SK-N-SH treated with all-trans-retinoic acid at 6 μM for 48 hours (cell line): ENCODE data around the gene OR6M1.

Source experiments
- ARNTL ChIP-seq: fragments of 450-650 bp; formaldehyde crosslinking; IDR thresholded peaks from 2 replicates; pipeline ENCODE4 v1.5.0; 2020; ENCODE audit warnings: low read depth, mild to moderate bottlenecking, moderate library complexity, borderline replicate concordance
- CREB5 ChIP-seq: fragments of 250-450 bp; sonication (Bioruptor Pico); IDR thresholded peaks from 2 replicates; pipeline ENCODE4 v1.5.1; 2020; ENCODE audit warnings: low read depth, mild to moderate bottlenecking, moderate library complexity
- CSDC2 ChIP-seq: fragments of 250-450 bp; sonication (Bioruptor Pico); IDR thresholded peaks from 2 replicates; pipeline ENCODE4 v1.5.0; 2020; ENCODE audit warnings: mild to moderate bottlenecking, moderate library complexity
- PATZ1 ChIP-seq: fragments of 250-450 bp; sonication (Bioruptor Pico); IDR thresholded peaks from 2 replicates; pipeline ENCODE4 v1.8.0; 2020; ENCODE audit warnings: mild to moderate bottlenecking, moderate library complexity, borderline replicate concordance
- POU6F1 ChIP-seq: fragments of 250-450 bp; sonication (Bioruptor Pico); IDR thresholded peaks from 2 replicates; pipeline ENCODE4 v1.8.0; 2021; ENCODE audit warnings: low read depth, mild to moderate bottlenecking, moderate library complexity, borderline replicate concordance
- RARB ChIP-seq: fragments of 250-450 bp; sonication (Bioruptor Pico); IDR thresholded peaks from 2 replicates; pipeline ENCODE4 v1.8.0; 2021; ENCODE audit warnings: mild to moderate bottlenecking, moderate library complexity
- TCF4 ChIP-seq: fragments of 250-450 bp; sonication (Bioruptor Pico); IDR thresholded peaks from 2 replicates; pipeline ENCODE4 v1.8.0; 2021; ENCODE audit warnings: mild to moderate bottlenecking, moderate library complexity, borderline replicate concordance
- TF ChIP-seq, protein P1 (sequence below): fragments of 250-450 bp; sonication (Bioruptor Pico); IDR thresholded peaks from 2 replicates; pipeline ENCODE4 v1.5.0; 2020; ENCODE audit warnings: mild to moderate bottlenecking, moderate library complexity

- TF ChIP-seq PATZ1 (CRISPR knock-in tag) (no peak), POU6F1 (CRISPR knock-in tag) (no peak), CREB5 (CRISPR knock-in tag) (no peak), ARNTL (CRISPR knock-in tag) (no peak), TCF4 (CRISPR knock-in tag) (no peak), CSDC2 (CRISPR knock-in tag) (no peak), RARB (CRISPR knock-in tag) (no peak)
- TF ChIP-seq, protein P1, sequence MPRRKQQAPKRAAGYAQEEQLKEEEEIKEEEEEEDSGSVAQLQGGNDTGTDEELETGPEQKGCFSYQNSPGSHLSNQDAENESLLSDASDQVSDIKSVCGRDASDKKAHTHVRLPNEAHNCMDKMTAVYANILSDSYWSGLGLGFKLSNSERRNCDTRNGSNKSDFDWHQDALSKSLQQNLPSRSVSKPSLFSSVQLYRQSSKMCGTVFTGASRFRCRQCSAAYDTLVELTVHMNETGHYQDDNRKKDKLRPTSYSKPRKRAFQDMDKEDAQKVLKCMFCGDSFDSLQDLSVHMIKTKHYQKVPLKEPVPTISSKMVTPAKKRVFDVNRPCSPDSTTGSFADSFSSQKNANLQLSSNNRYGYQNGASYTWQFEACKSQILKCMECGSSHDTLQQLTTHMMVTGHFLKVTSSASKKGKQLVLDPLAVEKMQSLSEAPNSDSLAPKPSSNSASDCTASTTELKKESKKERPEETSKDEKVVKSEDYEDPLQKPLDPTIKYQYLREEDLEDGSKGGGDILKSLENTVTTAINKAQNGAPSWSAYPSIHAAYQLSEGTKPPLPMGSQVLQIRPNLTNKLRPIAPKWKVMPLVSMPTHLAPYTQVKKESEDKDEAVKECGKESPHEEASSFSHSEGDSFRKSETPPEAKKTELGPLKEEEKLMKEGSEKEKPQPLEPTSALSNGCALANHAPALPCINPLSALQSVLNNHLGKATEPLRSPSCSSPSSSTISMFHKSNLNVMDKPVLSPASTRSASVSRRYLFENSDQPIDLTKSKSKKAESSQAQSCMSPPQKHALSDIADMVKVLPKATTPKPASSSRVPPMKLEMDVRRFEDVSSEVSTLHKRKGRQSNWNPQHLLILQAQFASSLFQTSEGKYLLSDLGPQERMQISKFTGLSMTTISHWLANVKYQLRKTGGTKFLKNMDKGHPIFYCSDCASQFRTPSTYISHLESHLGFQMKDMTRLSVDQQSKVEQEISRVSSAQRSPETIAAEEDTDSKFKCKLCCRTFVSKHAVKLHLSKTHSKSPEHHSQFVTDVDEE (CRISPR knock-in tag), result no peak
Measured at GRCh38 chr11:123765601-123766000, 40.5 kb downstream of the OR6M1 start.
